CD4-positive, alpha-beta T cell treated with Interleukin-12 subunit alpha and Interleukin-12 subunit beta, for 1 hour (primary cell): ENCODE measurements around the gene RD3L.
"Not testable (repeated sequence)": the region's sequence is repeated elsewhere in the genome, so short reads cannot be mapped to it uniquely, and the experiment has no call there.

Experiments used
- DNase-seq: peaks from one replicate; pipeline ENCODE4 v3.0.0-alpha.2; 2020

Gene RD3L

GRCh38 chr14:103927566-103927965 lies 14.8 kb downstream of the RD3L start:
- no peak for DNase-seq

DNA sequence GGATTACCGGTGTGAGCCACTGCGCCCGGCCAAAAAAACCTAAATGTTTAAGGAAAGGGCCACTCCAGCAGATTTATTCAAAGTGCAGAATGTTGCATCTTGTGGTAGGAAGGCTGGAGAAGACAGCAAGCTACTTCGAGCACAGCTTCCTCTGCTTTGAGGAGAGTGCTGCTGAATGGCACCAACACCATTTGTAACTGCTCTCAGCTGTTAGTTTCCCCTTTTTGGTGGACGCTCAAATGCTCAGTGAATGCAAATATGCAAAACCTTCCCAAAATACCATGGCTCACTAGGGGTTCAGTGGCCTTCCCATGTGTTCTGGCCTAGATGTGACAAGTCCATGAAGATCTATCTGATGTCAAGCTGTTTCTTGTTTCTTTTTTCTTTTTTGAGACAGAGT lies 17.0 kb downstream of the RD3L start:
- DNase-seq = no peak

DNA sequence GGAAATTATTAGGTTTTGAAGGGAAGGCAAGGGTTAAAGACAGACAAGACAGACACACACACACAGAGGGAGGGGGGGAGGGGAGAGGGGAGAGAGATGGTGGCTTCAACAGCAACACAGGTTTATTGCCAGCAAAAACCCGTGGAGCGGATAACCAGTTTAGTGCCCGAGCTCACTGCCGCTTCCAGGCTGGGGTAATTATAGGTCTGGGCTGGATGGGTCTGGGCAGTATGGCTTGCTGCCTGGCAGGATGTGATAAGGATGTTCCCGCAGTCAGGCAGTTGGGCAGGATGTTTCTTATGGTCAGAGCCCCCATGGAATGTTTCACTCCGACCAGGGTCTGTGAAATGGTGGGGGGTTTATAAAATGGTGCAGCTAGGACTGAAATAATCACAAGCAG lies 18.5 kb downstream of the RD3L start:
- DNase-seq = no peak

DNA sequence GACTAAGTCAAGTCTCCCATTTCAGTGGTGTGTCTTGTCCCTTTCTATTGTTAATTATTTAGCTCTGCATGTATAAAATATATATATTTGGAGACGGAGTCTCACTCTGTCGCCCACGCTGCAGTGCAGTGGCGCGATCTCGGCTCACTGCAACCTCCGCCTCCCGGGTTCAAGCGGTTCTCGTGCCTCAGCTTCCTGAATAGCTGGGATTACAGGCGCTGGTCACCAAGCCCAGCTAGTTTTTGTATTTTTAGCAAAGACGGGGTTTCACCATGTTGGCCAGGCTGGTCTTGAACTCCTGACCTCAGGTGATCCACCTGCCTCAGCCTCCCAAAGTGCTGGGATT lies 20.5 kb downstream of the RD3L start:
- not testable (repeated sequence) for DNase-seq

GRCh38 chr14:103920981-103921854 lies 21.1 kb downstream of the RD3L start:
- DNase-seq = peak; percentile 95

- DNase-seq = no peak
These were observed 25.6 kb downstream of the RD3L start for GRCh38 chr14:103916636-103917262.

DNA sequence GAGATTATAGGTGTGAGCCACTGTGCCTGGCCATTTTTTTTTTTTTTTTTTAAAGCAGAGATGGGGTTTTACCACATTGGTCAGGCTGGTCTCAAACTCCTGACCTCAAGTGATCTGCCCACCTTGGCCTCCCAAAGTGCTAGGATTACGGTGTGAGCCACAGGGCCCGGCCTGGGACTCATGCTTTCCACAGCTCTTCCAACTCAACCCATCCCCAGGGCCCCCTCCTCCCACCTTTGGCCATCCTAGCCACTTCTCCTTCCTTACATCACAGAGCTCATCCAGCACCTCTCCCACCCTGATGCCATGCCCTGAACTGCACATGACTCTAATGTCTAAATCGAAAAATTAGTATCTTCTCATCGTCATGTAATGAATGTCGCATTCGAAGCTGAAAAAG lies 26.7 kb downstream of the RD3L start:
- DNase-seq = no peak

GRCh38 chr14:103910984-103911383 lies 31.3 kb downstream of the RD3L start:
- DNase-seq = no peak

DNA sequence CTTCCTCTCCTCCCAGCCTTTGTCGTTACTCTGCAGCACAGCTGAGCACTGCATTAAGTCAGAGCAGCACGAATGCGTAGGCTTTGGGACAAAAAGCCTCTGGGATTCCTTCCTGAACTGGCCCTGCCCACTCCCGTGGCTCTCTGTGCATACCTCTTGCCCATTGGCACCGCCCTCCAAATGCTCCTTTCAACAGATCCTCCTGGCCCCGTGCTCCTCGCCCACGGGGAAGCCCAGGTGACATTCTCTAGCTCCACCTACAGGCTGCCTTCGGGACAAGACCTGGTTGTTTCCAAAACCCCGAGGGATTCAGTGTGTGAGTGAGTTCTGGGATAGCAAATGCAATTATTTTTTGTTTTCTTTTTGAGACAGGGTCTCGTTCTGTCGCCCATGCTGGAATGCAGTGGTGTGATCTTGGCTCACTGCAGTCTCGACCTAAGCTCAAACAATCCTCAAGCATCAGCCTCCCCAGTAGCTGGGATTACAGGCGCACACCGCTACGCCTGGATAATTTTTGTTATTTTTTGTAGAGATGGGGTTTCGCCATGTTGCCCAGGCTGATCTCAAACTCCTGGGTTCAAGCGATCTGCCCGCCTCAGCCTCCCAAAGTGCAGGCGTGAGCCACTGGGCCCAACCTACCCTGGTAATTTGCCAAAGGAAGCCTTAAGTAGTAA lies 31.9 kb downstream of the RD3L start:
- peak; percentile 76 for DNase-seq

GRCh38 chr14:103909531-103910261 lies 32.6 kb downstream of the RD3L start:
- no peak for DNase-seq

GRCh38 chr14:103908580-103908979 lies 33.7 kb downstream of the RD3L start:
- peak; percentile 38 for DNase-seq

- DNase-seq = no peak
These were observed 36.4 kb downstream of the RD3L start for GRCh38 chr14:103905842-103906456.

- no peak for DNase-seq
These were observed 37.7 kb downstream of the RD3L start for GRCh38 chr14:103904493-103905107.

GRCh38 chr14:103899833-103900232 lies 42.5 kb downstream of the RD3L start:
- no peak for DNase-seq

GRCh38 chr14:103899316-103899715 lies 43.0 kb downstream of the RD3L start:
- no peak for DNase-seq

DNA sequence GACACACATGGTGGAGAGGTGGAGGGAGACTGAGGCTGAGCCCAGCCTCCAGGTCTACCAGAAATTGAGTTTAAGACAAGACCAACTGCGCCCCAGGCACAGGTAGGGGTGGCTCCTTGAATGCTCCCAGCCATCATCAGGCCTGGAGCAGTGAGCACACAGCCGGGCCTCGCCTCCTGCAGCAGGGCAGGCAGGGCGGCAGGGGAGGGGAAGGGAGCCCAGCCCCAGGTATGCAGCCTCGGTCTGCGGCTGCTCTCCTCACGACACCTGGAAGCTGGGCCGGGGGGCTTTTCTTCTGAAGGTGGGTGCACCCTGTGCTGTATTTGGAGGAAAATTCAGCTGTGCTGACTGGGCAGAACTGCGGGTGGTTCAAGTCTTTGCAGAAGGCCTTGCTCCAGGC lies 43.6 kb downstream of the RD3L start:
- no peak for DNase-seq

- no peak for DNase-seq
These were observed 44.1 kb downstream of the RD3L start for GRCh38 chr14:103898204-103898603.

DNA sequence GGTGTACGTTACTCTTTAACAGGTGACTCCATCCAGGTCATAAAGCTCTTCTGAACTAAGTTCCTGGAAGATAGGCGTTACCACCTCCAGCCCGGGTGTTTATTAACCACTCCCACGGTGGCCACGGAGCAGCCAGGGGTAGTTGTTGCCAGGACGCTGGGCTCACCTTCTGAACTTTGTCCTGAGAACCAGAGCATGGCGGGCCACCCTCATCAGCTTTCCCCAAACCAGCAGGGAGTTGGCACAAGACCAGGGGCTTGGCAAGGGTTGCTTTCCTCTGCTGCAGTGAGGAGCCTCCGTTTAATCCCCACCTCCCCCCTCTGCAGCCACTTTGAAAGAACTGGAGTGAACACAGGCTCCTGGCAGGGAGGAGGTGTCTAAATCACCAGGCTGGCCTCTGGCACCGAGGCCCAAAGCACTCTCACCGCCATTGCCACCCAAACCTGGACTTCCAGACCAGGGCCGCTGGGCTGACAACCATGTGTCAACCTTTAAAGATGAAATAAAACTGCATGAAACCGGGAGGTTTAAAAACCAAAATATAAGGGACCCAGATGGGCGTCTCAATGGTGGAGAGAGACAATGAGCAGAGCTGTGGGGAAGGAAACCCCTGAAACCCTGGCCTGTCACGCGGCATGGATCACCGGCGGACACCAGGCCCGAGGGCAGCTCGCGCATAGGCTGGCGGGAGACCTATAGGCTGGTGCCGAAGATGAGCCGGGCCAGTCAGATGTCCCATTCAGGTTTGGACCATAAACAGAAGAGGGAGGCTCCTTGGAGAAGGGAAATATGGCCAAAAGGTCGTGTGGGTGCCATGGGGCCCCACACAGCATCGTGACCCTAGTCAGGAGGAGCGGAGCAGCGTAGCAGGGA lies 45.0 kb downstream of the RD3L start:
- DNase-seq = no peak

DNA sequence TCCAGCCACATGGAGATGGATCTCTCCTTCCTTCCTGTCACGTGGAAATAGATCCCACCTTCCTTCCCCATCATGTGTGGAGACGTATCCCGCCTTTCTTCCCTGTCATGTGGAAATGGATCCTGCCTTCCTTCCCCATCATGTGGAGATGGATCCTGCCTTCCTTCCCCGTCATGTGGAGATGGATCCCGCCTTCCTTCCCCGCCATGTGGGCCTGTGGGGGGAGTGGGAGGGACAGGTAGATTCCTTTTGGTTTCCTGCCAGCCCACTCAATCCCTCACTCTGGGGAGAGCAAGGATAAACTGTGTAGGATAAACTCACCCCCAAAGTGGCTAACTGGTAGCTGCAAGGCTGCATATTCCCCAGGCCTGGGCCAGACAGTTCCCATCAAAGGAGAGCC lies 45.8 kb downstream of the RD3L start:
- no peak for DNase-seq

DNA sequence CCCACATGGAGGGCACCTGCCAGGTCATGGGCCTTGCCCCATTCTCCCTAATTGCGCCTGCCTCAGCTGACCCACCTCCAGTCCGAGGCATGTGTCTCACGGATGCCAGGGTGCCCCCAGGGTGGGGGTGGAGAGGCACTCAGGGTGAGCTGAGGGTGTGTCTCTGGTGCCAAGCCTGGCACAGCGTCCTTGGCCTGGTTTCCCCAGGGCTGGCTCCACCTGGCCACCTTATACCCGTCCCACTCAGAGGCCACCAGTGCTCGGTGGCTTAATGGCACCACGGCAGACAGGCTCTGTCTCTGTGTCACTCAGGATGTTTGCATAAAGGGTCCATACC lies 47.6 kb downstream of the RD3L start:
- DNase-seq = no peak

- no peak for DNase-seq
These were observed 48.2 kb downstream of the RD3L start for GRCh38 chr14:103894034-103894722.
